T47D (cell line): ENCODE measurements around the gene GLI3.

Experiments used
- DNase-seq, 2 experiments: peaks; one replicate each; pipeline versions ENCODE4 v3.0.0 to v3.0.0-alpha.2; 2011 to 2012; ENCODE audit warnings: low read depth in 1 of 2, low spot score in 1 of 2
- JUND ChIP-seq: IDR thresholded peaks from 2 replicates; pipeline ENCODE4 v1.6.1; 2012; ENCODE audit warnings: low read depth
- in situ Hi-C: cut with HindIII; loops from 2 replicates; pipeline ENCODE4 v1.10.0; 2016; ENCODE audit warnings: low sequenced_read_pairs, low pct_unique_long_range_greater_than_20kb

GLI3 gene

DNA sequence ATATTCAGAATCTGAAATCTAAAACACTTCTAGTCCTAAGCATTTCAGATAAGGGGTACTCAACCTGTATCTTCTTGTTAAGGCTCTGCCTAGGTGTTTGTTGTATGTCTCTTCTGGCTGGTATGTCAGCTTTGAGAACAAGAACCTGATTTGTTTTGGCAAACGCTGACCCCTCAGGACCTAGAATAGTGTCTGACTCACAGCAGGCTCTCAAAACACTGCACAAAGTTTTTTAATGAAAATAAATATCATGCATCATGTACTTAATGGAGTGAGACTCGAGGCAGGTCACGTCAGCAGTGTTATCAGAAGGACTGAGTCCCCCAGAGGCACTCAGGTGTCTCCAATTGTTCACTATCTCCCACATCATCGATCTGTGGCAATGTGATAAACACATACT, 99.1 kb downstream of the GLI3 start:
- DNase-seq: no peak
- TF ChIP-seq JUND: no peak
- in situ Hi-C loops: no loop called here

DNA sequence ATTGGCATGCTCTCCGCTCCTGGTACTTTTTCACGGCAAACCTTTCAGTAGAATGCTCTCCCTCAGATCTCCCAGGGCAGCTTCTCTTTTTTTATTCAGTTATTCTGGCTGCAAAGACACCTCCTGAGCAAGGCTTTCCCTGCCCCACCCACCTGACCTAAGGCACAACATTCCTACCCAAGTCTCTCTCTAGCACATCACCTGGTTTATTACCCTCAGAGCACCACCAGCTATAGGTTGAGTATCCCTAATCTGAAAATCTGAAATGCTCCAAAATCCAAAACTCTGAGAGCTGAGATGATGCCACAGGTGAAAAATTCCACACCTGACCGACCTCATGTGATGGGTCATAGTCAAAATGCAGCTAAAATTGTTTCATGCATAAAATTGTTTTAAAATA, 99.6 kb downstream of the GLI3 start:
- TF ChIP-seq JUND: no peak
- in situ Hi-C loops: no loop called here
- no peak for DNase-seq

- TF ChIP-seq JUND: no peak
- DNase-seq: no peak
- in situ Hi-C loops: no loop called here
Observed at GRCh38 chr7:42135728-42136127, 101.3 kb downstream of the GLI3 start.

GRCh38 chr7:42134276-42134876, 102.6 kb downstream of the GLI3 start:
- no peak for DNase-seq
- no peak for TF ChIP-seq JUND
- in situ Hi-C loops: no loop called here

- TF ChIP-seq JUND: no peak
- DNase-seq: no peak
- in situ Hi-C loops: no loop called here
Observed at GRCh38 chr7:42133321-42133720, 103.7 kb downstream of the GLI3 start.

DNA sequence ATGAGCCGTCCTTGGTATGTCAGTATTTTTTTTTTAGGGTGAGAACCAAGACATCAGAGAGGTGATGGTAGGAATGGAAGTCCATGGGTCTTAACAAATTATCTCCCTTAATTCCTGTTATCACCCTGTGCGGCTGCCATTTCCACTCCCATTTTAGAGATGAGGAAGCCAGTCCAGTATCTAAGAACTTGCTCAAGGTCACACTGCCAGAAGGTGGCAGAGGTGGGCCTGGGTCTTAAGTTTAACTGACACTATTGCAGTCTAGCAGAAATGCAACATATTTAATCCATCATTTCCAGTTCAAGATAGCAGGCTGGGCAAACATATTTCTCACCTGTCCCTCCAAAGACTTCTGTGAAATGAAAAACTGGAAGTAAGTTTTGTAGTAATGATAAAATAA, 108.3 kb downstream of the GLI3 start:
- in situ Hi-C loops: no loop called here
- peak in 1 of 2 experiments; percentile 49 for DNase-seq
- no peak for TF ChIP-seq JUND

- no peak for TF ChIP-seq JUND
- no peak for DNase-seq
- in situ Hi-C loops: no loop called here
Observed at GRCh38 chr7:42127232-42127622, 109.8 kb downstream of the GLI3 start.

- in situ Hi-C loops: no loop called here
Observed at GRCh38 chr7:42126475-42127231, 110.4 kb downstream of the GLI3 start.

GRCh38 chr7:42125321-42125720, 111.7 kb downstream of the GLI3 start:
- no peak for DNase-seq
- in situ Hi-C loops: no loop called here
- TF ChIP-seq JUND: no peak

More at GRCh38 chr7:42126475-42127231, 110.4 kb downstream of the GLI3 start:
- no peak for TF ChIP-seq JUND
- no peak for DNase-seq

DNA sequence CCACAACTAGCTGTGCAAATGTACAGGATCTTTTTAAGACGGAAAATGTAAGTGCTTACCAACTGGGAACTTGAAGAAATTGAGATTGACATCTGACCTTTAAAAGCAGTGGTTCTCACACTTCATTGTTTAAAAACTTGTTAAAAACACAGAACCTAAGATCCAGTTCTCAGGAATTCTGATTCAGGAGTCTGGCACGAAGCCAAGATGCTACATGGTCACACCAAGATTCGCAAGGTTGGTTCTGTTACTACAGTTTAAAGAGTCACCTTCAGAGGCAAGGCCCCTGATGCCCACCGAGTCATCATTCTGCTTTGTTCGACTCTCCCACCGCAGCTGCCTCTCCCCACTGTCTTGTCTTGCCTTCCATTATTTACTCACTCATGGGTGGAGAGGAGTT, 113.3 kb downstream of the GLI3 start:
- in situ Hi-C loops: no loop called here
- DNase-seq: no peak
- TF ChIP-seq JUND: no peak

DNA sequence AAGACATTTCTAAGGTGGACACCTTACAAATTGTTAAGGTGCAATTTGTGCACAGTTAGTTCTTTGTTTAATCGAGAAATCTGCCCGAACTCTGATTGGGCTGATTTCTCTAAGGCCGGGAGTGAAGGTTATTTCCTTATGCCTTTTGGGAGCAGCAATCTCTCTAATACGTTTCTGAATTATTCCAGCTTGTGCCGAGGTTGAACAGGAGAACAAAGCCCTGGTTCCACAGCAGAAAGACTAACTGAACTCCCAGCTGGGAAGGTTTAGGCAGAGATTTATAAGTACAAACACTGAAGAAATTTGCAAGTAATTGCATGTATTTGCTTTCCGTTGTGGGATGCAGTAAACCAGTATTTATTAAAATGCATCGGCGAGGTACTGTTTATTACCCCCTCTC, 116.8 kb downstream of the GLI3 start:
- no peak for DNase-seq
- in situ Hi-C loops: no loop called here
- no peak for TF ChIP-seq JUND

- no peak for DNase-seq
- no peak for TF ChIP-seq JUND
- in situ Hi-C loops: no loop called here
Observed at GRCh38 chr7:42117201-42117600, 119.8 kb downstream of the GLI3 start.

DNA sequence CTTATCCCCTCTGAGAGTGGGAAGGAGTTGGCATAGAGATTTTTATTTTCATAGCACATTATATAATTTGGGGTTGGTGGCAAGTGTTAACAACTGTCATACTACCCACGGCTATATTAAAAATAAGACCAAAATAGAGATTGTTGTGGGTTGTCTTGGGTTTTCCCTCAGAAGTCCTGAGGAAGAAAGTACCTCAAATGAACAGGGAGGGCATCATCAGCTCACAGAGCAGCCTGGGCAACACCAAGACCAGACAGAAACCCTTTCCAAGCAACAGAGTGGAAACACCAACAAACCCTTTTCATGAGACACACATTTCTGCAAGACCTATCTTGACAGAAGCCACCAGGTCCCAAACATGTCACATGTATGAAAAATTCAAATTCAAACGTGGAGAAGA, 121.2 kb downstream of the GLI3 start:
- in situ Hi-C loops: no loop called here
- no peak for DNase-seq

DNA sequence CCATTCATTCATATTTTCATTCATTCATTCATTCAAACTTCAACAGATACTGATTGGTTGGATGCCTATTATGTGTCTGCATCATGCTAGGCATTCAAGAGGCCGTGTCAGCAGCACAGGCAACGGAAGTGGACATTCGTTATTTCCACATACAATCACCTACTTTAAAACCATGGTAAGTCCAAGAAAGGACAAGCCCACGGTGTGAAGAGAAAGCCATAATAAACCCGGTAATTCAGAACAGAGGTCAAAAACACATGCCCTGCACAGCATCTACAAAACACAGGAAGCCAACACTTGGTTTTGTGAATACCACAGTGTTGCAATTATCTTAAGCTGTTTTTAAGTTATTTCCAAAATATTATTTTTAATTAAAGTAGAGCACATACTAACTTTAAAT, 126.7 kb downstream of the GLI3 start:
- in situ Hi-C loops: no loop called here
- no peak for DNase-seq
- TF ChIP-seq JUND: no peak

More for the DNA sequence above, 121.2 kb downstream of the GLI3 start:
- TF ChIP-seq JUND: no peak
